ELF-1 (cell line): Measurements from ENCODE around the gene BCAS1.
"Not testable (repeated sequence)": the region's sequence is repeated elsewhere in the genome, so short reads cannot be mapped to it uniquely, and the experiment has no call there.

Source experiments
- DNase-seq: peaks from one replicate; pipeline ENCODE4 v3.0.0-alpha.2; 2016; ENCODE audit warnings: low read depth, low spot score

BCAS1 gene

GRCh38 chr20:53943522-53944291 lies 126.7 kb downstream of the BCAS1 start:
- DNase-seq, result no peak

GRCh38 chr20:53942973-53943372 lies 127.4 kb downstream of the BCAS1 start:
- no peak for DNase-seq

GRCh38 chr20:53942472-53942816 lies 128.0 kb downstream of the BCAS1 start:
- no peak for DNase-seq

GRCh38 chr20:53941680-53942471 lies 128.5 kb downstream of the BCAS1 start:
- peak; percentile 84 for DNase-seq

GRCh38 chr20:53940907-53941545 lies 129.4 kb downstream of the BCAS1 start:
- DNase-seq, result peak; percentile 49

- DNase-seq, result no peak
These were observed 130.1 kb downstream of the BCAS1 start for GRCh38 chr20:53940360-53940702.

GRCh38 chr20:53939572-53940359 lies 130.6 kb downstream of the BCAS1 start:
- DNase-seq, result peak; percentile 93

GRCh38 chr20:53939190-53939571 lies 131.2 kb downstream of the BCAS1 start:
- no peak for DNase-seq

GRCh38 chr20:53938739-53939138 lies 131.7 kb downstream of the BCAS1 start:
- no peak for DNase-seq

- DNase-seq, result no peak
These were observed 132.4 kb downstream of the BCAS1 start for GRCh38 chr20:53937929-53938367.

- no peak for DNase-seq
These were observed 133.1 kb downstream of the BCAS1 start for GRCh38 chr20:53937339-53937741.

- DNase-seq, result no peak
These were observed 134.9 kb downstream of the BCAS1 start for GRCh38 chr20:53935344-53936084.

- no peak for DNase-seq
These were observed 135.7 kb downstream of the BCAS1 start for GRCh38 chr20:53934421-53935343.

- DNase-seq, result no peak
These were observed 137.1 kb downstream of the BCAS1 start for GRCh38 chr20:53933232-53933846.

GRCh38 chr20:53932655-53933192 lies 137.7 kb downstream of the BCAS1 start:
- DNase-seq, result not testable (repeated sequence)

- DNase-seq, result no peak
These were observed 138.8 kb downstream of the BCAS1 start for GRCh38 chr20:53931597-53931996.

- DNase-seq, result no peak
These were observed 139.5 kb downstream of the BCAS1 start for GRCh38 chr20:53930651-53931504.

GRCh38 chr20:53929974-53930650 lies 140.3 kb downstream of the BCAS1 start:
- no peak for DNase-seq
